Caco-2 (cell line): ENCODE data around the gene SLC12A3. TPM values are rescaled to one million over a fixed set of nuclear protein-coding genes. Genes with fewer than 3 reads are reported as not detected.

Source experiments
- BruUV-seq: library from RNA; stranded (reverse); fragments of 400-500 nt; replicated peaks from 2 replicates; lab custom pipeline; 2021; lab: Mats Ljungman, UMichigan
- CTCF ChIA-PET: fragments of 300-600 bp; sonication (Branson Sonifier 250); formaldehyde crosslinking; loops from one replicate; lab custom pipeline; 2022; ENCODE audit warnings: antibody characterized with exemption; lab: Charles Lee
- POLR2A ChIA-PET: fragments of 300-600 bp; sonication (Branson Sonifier 250); formaldehyde crosslinking; loops from one replicate; lab custom pipeline; 2022; ENCODE audit warnings: antibody characterized with exemption; lab: Charles Lee
- DNase-seq, 2 experiments: peaks; one replicate each; pipeline versions ENCODE4 v3.0.0 to v3.0.0-alpha.2; 2020 to 2022
- H3K27me3 ChIP-seq: replicated peaks from 2 replicates; pipeline ENCODE4 v1.6.0; 2011; ENCODE audit warnings: low read length; ENCODE audit not compliant: control insufficient read depth, insufficient read depth
- H3K36me3 ChIP-seq: 2 replicates; pipeline ENCODE4 v1.5.1; 2011; ENCODE audit warnings: low read length; ENCODE audit not compliant: control insufficient read depth, insufficient read depth
- H3K4me1 ChIP-seq: fragments of 250-450 bp; sonication (Bioruptor Pico); 2 replicates; pipeline ENCODE4 v1.5.1; 2020; ENCODE audit warnings: mild to moderate bottlenecking
- H3K4me3 ChIP-seq: 2 replicates; pipeline ENCODE4 v1.5.1; 2011; ENCODE audit warnings: low read depth, mild to moderate bottlenecking, control low read depth, low read length
- H3K9me3 ChIP-seq: fragments of 250-450 bp; sonication (Bioruptor Pico); 2 replicates; pipeline ENCODE4 v1.5.1; 2020; ENCODE audit warnings: mild to moderate bottlenecking, moderate library complexity
- H3K27ac Mint-ChIP-seq: one replicate; pipeline ENCODE4 v1.8.0; 2022; ENCODE audit warnings: mixed read lengths; ENCODE audit not compliant: unreplicated experiment
- H3K27me3 Mint-ChIP-seq: one replicate; pipeline ENCODE4 v1.8.0; 2022; ENCODE audit warnings: mixed read lengths; ENCODE audit not compliant: insufficient read depth, unreplicated experiment
- H3K36me3 Mint-ChIP-seq: one replicate; pipeline ENCODE4 v1.8.0; 2022; ENCODE audit warnings: mild to moderate bottlenecking, mixed read lengths; ENCODE audit not compliant: insufficient read depth, unreplicated experiment
- H3K4me1 Mint-ChIP-seq: one replicate; pipeline ENCODE4 v1.8.0; 2022; ENCODE audit warnings: low read depth, mixed read lengths; ENCODE audit not compliant: unreplicated experiment
- H3K4me3 Mint-ChIP-seq: one replicate; pipeline ENCODE4 v1.8.0; 2022; ENCODE audit warnings: mild to moderate bottlenecking, moderate library complexity, mixed read lengths; ENCODE audit not compliant: unreplicated experiment
- H3K9me3 Mint-ChIP-seq: one replicate; pipeline ENCODE4 v1.8.0; 2022; ENCODE audit warnings: mixed read lengths; ENCODE audit not compliant: unreplicated experiment
- CTCF ChIP-seq, 2 experiments: fragments of 200-600 bp in 1 of 2; IDR thresholded peaks; 1 replicate in 1 of 2; 2 replicates in 1 of 2; pipeline versions ENCODE4 v1.5.1 to v1.8.0; 2011 to 2022; ENCODE audit warnings: antibody characterized with exemption in 1 of 2, control low read depth in 1 of 2, inconsistent platforms in 1 of 2, low read depth in 1 of 2, low read length in 1 of 2, mild to moderate bottlenecking in 1 of 2, moderate library complexity in 1 of 2; ENCODE audit not compliant: insufficient read depth in 1 of 2, severe bottlenecking in 1 of 2, unreplicated experiment in 1 of 2
- intact Hi-C: fragments of 100-400 bp; cut with micrococcal nuclease; formaldehyde crosslinking; loops from one replicate; pipeline ENCODE4 v1.10.0; 2022; ENCODE audit not compliant: unreplicated experiment
- total RNA-seq: library from RNA; stranded (reverse); gene quantifications from 2 replicates; pipeline ENCODE4 v1.2.3, GENCODE V29; 2022

The SLC12A3 gene
- total RNA-seq, 1 experiment from 2014 or later = 0.73 TPM

- Mint-ChIP-seq H3K4me3 (no peak overlapping the region), H3K9me3 (no peaks in the 10 kb centered on the region), H3K27ac (no peak overlapping the region), H3K36me3 (peaks cover 6% of the 10 kb centered on the region), H3K4me1 (peaks cover 7% of the 10 kb centered on the region), H3K27me3 (no peaks in the 10 kb centered on the region)
- intact Hi-C loops = no loop called here
- peaks cover 8% of the 10 kb centered on the region; the same call in 1 of the 2 replicates for H3K4me1 ChIP-seq
- no peak for TF ChIP-seq CTCF (IDR thresholded peaks at IDR 0.05; ENCODE audit: insufficient read depth in 1 of 2, low read depth in 1 of 2, low read length in 1 of 2, severe bottlenecking in 1 of 2, unreplicated experiment in 1 of 2)
- ChIA-PET POLR2A (no interaction called here), CTCF (no interaction called here)
- H3K9me3 ChIP-seq = no peaks in the 10 kb centered on the region
- no peaks in the 10 kb centered on the region for H3K27me3 ChIP-seq
- no peak overlapping the region for H3K4me3 ChIP-seq
- H3K36me3 ChIP-seq = no peaks in the 10 kb centered on the region
- DNase-seq = peak in 1 of 2 experiments; percentile 36
- no TSS peak for BruUV-seq
Observed at GRCh38 chr16:56892705-56893104, 27.7 kb downstream of the SLC12A3 start.

- Mint-ChIP-seq H3K27me3 (no peaks in the 10 kb centered on the region), H3K36me3 (peaks cover 6% of the 10 kb centered on the region), H3K4me1 (peaks cover 7% of the 10 kb centered on the region), H3K4me3 (no peak overlapping the region), H3K9me3 (no peaks in the 10 kb centered on the region), H3K27ac (no peak overlapping the region)
- Histone ChIP-seq H3K27me3 (no peaks in the 10 kb centered on the region), H3K9me3 (no peaks in the 10 kb centered on the region), H3K4me1 (peaks cover 4% of the 10 kb centered on the region; the same call in 1 of the 2 replicates), H3K36me3 (no peaks in the 10 kb centered on the region), H3K4me3 (no peak overlapping the region)
- BruUV-seq = no TSS peak
- ChIA-PET POLR2A (no interaction called here), CTCF (no interaction called here)
- intact Hi-C loops = no loop called here
- peak in 1 of 2 experiments; percentile 40 for DNase-seq
- no peak for TF ChIP-seq CTCF (IDR thresholded peaks at IDR 0.05; ENCODE audit: insufficient read depth in 1 of 2, low read depth in 1 of 2, low read length in 1 of 2, severe bottlenecking in 1 of 2, unreplicated experiment in 1 of 2)
Observed at GRCh38 chr16:56894331-56894917, 29.4 kb downstream of the SLC12A3 start.

- Mint-ChIP-seq H3K9me3 (no peaks in the 10 kb centered on the region), H3K4me1 (peaks cover 7% of the 10 kb centered on the region), H3K4me3 (no peak overlapping the region), H3K27ac (no peak overlapping the region), H3K36me3 (peaks cover 6% of the 10 kb centered on the region), H3K27me3 (no peaks in the 10 kb centered on the region)
- ChIA-PET CTCF (no interaction called here), POLR2A (no interaction called here)
- DNase-seq = no peak
- no TSS peak for BruUV-seq
- Histone ChIP-seq H3K4me1 (peaks cover 4% of the 10 kb centered on the region; the same call in 1 of the 2 replicates), H3K36me3 (no peaks in the 10 kb centered on the region), H3K9me3 (no peaks in the 10 kb centered on the region), H3K27me3 (no peaks in the 10 kb centered on the region), H3K4me3 (no peak overlapping the region)
- no peak for TF ChIP-seq CTCF (IDR thresholded peaks at IDR 0.05; ENCODE audit: insufficient read depth in 1 of 2, low read depth in 1 of 2, low read length in 1 of 2, severe bottlenecking in 1 of 2, unreplicated experiment in 1 of 2)
- intact Hi-C loops = no loop called here
Observed at GRCh38 chr16:56895813-56896212, 30.8 kb downstream of the SLC12A3 start.
